Fibroblast of villous mesenchyme (primary cell): ENCODE data around the gene CBARP. TPM values are rescaled to one million over a fixed set of nuclear protein-coding genes. Genes with fewer than 3 reads are reported as not detected.

Experiments used
- DNase-seq: peaks from one replicate; pipeline ENCODE4 v3.0.0-alpha.2; 2010; ENCODE audit warnings: low read depth
- H3K4me3 ChIP-seq: 2 replicates; pipeline ENCODE4 v1.5.1; 2011; ENCODE audit warnings: low read depth, mild to moderate bottlenecking, low read length
- total RNA-seq: library from RNA; depleted of rRNA; stranded (reverse); fragments of >200 nt; gene quantifications from 2 replicates; pipeline ENCODE4 v1.2.3, GENCODE V29; 2012
- TF ChIP-seq, protein P1 (sequence below): IDR thresholded peaks from 2 replicates; pipeline ENCODE4 v1.5.1; 2012; ENCODE audit warnings: low read depth, mild to moderate bottlenecking, low read length; ENCODE audit not compliant: insufficient read depth

The CBARP gene
- total RNA-seq, 1 donor, result 6.0 TPM

DNA sequence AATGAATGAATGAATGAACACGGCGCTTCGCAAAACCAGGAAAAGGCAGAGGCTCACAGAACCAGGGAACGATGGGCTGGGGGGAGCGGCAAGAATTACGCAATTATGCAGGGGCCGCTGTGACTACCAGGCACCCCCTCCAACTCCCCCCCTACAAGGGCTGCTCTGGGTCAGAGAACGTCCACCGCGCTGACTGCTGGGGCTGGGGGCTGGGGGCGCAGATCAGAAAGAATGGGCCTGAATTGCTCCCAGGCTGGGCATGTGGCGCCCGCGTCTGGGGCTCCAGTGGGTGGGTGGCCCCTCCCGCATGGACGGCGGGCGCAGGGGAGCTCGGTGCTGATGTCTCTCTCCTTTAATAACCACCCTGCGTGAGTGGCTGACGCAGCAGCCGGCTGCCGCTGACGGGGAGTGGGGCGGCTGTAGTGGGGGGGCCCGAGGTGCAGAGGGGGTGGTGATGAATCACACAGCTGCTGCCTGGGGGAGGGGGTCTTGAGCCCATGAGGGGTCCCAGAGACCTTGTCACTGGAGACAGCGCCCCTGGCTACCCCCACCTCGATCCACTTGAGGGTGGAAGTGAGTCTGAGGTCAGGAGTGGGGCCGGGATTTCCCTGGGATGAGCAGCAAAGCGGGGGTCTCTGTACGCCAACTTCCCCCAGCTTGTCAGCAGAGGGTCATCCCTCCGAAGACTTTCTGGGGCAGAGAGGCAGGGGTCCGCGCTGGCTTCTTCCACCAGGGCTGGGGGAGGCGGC is 29.8 kb upstream of the CBARP start:
- peak overlapping the region; percentile 25 for H3K4me3 ChIP-seq
- no peak for DNase-seq
- TF ChIP-seq, protein P1, sequence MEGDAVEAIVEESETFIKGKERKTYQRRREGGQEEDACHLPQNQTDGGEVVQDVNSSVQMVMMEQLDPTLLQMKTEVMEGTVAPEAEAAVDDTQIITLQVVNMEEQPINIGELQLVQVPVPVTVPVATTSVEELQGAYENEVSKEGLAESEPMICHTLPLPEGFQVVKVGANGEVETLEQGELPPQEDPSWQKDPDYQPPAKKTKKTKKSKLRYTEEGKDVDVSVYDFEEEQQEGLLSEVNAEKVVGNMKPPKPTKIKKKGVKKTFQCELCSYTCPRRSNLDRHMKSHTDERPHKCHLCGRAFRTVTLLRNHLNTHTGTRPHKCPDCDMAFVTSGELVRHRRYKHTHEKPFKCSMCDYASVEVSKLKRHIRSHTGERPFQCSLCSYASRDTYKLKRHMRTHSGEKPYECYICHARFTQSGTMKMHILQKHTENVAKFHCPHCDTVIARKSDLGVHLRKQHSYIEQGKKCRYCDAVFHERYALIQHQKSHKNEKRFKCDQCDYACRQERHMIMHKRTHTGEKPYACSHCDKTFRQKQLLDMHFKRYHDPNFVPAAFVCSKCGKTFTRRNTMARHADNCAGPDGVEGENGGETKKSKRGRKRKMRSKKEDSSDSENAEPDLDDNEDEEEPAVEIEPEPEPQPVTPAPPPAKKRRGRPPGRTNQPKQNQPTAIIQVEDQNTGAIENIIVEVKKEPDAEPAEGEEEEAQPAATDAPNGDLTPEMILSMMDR, result no peak

DNA sequence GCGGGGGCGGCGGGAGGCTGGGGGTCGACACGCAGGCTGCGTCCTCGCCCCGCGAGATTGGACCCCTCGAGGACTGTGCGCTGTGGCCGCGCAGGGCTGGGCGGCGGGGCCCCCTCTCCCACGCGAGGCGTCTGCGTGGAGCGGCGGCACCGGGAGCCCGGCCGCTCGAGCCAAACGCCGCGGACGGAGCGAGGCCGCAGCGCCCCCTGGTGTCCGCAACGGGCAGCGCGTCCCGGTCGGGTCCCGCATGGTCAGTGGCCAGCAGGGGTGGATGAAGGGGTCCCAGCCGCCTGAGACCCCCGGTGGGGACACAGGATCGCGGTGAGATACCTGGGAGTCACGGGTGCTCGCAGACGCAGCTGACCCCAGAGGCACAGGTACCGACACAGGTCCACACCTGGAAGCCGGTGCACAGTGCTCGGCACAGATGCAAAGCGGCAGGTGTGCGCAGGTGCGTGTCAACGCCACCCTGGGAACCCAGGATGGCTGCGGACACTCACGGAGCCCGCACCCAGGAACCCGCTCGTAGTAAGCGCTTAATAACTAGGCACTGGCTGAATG is 29.2 kb upstream of the CBARP start:
- peak overlapping the region; percentile 63 for H3K4me3 ChIP-seq
- TF ChIP-seq, protein P1, result peak; percentile 75
- no peak for DNase-seq

DNA sequence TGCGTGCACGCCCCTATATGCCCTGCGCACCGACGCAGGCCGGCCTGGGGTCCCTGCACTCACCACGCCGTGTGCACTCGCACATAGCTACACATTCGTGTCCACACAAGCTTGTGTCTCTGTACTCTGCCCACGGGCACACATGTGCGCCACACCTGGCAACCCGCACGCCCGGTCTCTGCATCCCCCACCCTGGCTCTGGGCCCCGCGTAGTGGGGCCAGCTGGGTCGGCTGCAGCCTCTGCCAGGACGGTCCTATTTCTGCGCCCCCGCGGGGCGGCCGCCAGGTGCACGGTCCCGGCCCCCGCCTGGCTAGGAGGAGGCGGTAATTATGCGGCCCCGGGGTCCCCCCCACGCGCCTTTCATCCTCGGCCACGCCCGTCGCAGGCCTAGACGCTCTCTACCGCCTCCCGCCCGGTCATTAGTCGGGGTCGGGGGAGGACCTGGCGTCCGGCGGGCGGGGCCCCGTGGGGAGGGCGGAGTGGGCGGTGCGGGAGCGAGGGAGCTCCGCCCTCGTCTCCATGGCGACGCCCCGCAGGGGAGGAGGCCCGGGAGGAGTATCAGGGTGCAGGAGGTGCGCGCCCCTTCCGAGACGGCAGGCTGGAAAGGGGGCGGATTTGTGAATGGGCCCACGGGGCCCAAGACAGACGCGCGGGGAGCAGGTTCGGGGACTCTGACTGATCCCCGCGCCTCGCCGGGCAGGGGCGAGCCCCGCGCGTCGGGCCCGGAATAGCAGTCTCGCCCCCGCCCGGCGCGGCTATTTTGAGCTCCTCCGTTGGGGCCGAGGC is 28.5 kb upstream of the CBARP start:
- peak; percentile 83 for DNase-seq
- H3K4me3 ChIP-seq, result peak overlapping the region; percentile 63
- TF ChIP-seq, protein P1, result no peak

DNA sequence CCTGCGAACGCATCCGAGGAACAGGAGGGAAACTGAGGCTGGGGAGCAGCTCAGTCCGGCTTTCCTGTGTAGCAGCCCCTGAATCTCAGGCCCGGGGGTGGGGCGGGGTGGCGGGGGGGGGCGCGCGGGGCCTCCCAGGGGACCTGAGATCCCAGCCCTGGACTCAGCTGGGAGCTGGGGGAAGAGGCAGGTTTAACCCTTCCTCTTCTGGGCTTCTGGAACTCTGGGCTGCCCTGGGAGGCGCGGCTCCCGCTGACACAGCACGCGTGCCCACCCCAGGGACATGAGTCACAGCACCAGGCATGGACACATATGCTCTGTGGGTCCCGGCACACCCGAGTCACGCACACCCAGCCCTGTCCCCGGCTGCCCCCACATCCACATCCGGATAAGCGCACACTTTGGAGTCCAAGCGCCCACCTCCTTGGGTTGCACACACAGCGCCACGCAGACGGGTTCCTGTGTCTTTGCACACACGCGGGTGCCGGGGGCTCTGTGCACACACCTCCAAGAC is 27.9 kb upstream of the CBARP start:
- peak overlapping the region; percentile 63 for H3K4me3 ChIP-seq
- TF ChIP-seq, protein P1, result no peak
- DNase-seq, result peak; percentile 76

DNA sequence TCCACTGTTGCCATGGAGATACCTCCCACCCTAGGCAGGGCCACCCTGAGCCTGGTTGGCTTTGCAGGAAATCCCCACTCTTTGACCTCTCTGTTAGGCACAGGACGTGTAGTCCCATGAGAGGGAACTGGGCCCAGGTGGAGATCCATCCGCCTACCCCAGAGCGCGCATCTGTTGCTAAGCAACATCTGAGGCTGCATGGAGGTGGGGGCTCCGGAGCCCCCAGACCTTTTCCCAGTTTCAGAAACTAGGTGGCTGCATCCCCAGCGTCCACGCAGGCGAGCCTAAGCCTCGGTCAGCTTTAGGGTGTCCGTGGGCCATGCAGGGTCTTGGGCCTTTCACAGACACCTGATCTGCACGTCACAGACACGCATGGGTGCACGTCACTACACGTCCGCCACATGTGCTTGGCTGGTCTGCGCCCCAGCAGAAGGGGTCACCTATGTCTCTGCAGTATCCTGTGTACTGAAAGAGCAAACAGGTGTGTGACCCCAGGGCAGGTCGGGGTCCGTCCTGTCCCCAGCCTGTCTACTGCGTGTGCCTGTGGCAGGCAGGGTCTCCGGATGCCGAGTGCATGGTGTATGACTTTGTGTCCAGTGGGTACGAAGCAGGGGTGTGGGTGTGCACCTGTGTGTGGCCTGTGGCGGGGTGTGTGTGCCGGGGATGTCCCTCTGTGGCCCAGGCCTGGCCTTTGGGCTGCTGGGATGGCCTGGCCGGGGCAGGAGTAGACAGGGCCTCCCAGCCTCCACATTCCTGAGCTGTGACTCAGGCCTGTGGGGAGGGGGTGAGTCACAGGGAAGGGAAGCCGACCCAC is 27.2 kb upstream of the CBARP start:
- H3K4me3 ChIP-seq, result no peak overlapping the region
- TF ChIP-seq, protein P1, result no peak
- DNase-seq, result peak; percentile 88

DNA sequence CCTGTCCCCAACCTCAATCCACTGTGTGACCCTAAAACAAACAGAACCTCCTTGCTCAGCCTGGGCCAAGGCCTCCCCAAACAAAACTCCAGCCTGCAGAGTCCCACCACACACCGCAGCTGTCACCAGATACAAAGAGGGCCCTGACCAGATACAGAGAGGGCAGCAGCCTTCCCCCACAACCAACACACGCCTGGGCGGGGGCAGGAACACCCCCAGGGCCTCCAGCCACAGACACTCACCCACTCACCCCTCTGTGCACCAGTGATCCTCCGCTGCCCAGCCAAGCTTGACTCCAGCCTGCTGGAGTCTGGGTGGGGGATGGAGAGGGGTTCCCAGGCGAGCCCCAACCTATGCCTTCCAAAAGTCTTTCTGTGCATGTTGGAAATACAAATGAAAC is 25.4 kb upstream of the CBARP start:
- no peak overlapping the region for H3K4me3 ChIP-seq
- no peak for DNase-seq
- TF ChIP-seq, protein P1, result no peak
